HCT116 (cell line): ENCODE data around the gene OVOL2.

ENCODE experiments used
- EZH2 ChIP-seq: fragments of 200-600 bp; sonication (generic); IDR thresholded peaks from 2 replicates; pipeline ENCODE4 v1.6.1; 2017; ENCODE audit warnings: antibody characterized with exemption, mixed run types
- EZH2phosphoT487 ChIP-seq: fragments of 200-600 bp; IDR thresholded peaks from 2 replicates; pipeline ENCODE4 v1.6.1; 2018; ENCODE audit warnings: antibody characterized with exemption, borderline replicate concordance
- POLR2A ChIP-seq: IDR thresholded peaks from 2 replicates; pipeline ENCODE4 v1.7.0; 2011; ENCODE audit warnings: borderline replicate concordance; ENCODE audit not compliant: insufficient read depth, insufficient read length; ENCODE audit errors: extremely low read depth
- REST ChIP-seq: IDR thresholded peaks from 2 replicates; pipeline ENCODE4 v1.6.1; 2012; ENCODE audit warnings: low read depth
- ZNF274 ChIP-seq: fragments of 200-500 bp; sonication (Bioruptor generic); IDR thresholded peaks from 2 replicates; pipeline ENCODE4 v1.6.1; 2014; ENCODE audit warnings: mild to moderate bottlenecking, low read depth, low read length, inconsistent platforms

DNA sequence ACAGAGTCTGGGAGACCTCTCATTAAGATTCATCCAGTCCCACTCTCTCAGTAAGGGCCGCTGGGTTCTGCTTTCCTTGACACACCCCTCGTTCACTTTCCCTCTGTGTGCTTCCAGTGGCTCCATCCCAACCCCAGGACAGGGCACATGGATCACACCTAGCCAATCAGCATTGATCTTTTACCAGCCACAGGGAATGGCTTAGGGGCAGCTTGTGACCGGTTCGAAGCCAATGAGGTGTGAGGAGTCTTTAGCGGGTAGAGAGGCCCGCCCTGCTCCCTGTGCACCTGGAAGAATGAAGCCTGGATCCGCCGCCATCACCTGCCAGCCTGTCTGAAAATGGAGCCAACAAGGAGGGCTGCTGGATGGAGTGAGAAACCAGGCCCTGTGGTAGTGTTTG is 35.2 kb upstream of the OVOL2 start:
- TF ChIP-seq EZH2phosphoT487 (no peak), ZNF274 (no peak), REST (no peak), EZH2 (no peak), POLR2A (no peak)
